ENCODE data around the gene CPOX. TPM values are rescaled to one million over a fixed set of nuclear protein-coding genes. Genes with fewer than 3 reads are reported as not detected.
"Not testable (repeated sequence)": the region's sequence is repeated elsewhere in the genome, so short reads cannot be mapped to it uniquely, and the experiment has no call there.

Gene CPOX
- 10 to 100 TPM; 36.5 to 36.7 TPM for total RNA-seq

DNA sequence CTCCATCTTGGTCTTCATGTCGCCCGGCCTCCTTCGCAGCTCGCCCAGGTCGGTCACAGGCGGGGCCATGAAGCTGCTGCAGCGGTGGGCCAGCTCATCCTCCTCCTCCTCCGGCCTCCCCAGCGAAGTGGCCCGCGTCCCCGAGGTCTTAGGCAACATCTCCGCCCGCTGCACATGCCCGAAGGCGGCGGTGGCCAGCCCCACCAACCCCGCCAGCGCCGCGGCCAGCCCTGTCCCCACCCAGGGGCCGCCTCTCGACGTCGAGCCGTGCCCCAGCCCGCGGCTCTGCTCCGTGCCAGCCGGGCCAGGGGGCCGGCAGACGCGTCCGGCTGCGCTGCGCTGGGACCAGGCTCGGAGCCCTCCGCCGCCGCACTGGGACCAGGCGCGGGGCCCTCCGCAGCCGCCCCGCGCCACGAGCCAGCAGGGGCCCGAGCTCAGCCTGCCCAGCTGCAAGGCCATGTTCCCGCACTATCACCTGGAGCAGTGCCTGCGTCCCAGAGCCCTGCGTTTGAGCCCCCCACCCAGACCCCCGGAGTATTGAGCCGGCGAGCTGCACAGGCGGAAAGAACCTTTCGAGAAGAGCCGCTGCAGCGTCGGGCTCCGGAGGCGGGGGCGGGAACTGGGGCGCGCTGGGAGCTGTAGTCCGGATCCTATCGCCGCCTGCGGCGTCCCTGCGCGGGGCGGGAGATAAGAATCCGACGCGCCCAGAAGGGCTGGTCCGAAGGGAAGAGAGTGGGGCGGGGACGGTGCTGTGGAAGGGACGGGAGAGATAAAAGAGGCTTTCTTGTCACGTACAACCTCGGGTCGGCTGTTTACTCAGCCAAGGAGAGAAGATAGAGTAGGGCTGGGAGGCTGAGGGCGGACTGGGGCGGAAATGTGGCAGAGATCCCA is at the start of gene CPOX:
Gene CPOX (minus strand): TSS at position 566 of the 891 bp plus-strand sequence. CDS start 107 bp downstream, at position 459.
- DNase-seq (peak; percentile 90 to 91), ATAC-seq (replicated peaks in 1 of 2) (peak; percentile 96 to 97)
- Mint-ChIP-seq H3K36me3 (ENCODE audit: insufficient read depth in 2 of 2) (peaks cover 7 to 9% of the 10 kb centered on the region in 2 donors), H3K4me1 (ENCODE audit: low read depth) (peaks cover 31% of the 10 kb centered on the region), H3K27me3 (ENCODE audit: low read depth) (no peaks in the 10 kb centered on the region), H3K9me3 (no peaks in the 10 kb centered on the region), H3K27ac (peak within 1 kb of the TSS; percentile 95), H3K4me3 (peak within 1 kb of the TSS; percentile 92 to 98)

DNA sequence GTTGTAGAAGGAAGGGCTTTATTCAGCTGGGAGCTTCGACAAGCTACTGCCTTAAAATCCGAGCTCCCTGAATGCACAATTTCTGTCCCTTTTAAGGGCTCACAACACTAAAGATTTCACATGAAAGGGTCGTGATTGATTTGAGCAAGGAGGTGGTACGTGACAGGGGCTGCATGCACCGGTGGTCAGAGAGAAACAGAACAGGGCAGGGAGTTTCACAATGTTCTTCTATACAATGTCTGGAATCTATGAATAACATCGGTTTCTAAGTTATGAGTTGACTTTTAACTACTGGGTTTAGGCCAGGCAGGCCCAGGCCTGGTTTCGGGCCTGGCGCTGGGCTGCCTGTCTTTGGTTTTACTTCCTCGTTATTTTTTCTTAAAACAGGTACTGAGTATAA is 49.4 kb upstream of the CPOX start:
- not testable (repeated sequence) for ATAC-seq (replicated peaks in 1 of 2); H3K36me3 Mint-ChIP-seq (ENCODE audit: insufficient read depth in 2 of 2); H3K9me3 Mint-ChIP-seq

DNA sequence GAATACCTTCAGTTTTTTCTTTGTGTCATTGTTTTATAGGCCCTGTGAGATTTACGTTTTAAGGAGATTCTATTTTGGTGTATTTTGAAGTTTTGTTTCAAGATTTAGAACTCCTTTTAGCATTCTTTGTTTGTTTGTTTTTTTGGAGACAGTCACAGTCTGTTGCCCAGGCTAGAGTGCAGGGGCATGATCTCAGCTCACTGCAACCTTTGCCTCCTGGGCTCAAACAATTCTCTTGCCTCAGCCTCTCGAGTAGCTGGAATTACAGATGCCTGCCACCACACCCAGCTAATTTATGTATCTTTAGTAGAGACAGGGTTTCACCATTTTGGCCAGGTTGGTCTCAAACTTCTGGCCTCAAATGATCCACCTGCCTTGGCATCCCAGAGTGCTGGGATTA is 48.3 kb upstream of the CPOX start:
- H3K27ac Mint-ChIP-seq; H3K9me3 Mint-ChIP-seq; H3K36me3 Mint-ChIP-seq (ENCODE audit: insufficient read depth in 2 of 2); ATAC-seq (replicated peaks in 1 of 2); H3K4me3 Mint-ChIP-seq; DNase-seq; H3K4me1 Mint-ChIP-seq (ENCODE audit: low read depth): not testable (repeated sequence)
- peaks cover 12% of the 10 kb centered on the region for H3K27me3 Mint-ChIP-seq (ENCODE audit: low read depth)

More for the DNA sequence above, 49.4 kb upstream of the CPOX start:
- H3K4me1 Mint-ChIP-seq (ENCODE audit: low read depth); DNase-seq; H3K4me3 Mint-ChIP-seq; H3K27ac Mint-ChIP-seq: not testable (repeated sequence)
- H3K27me3 Mint-ChIP-seq (ENCODE audit: low read depth): peaks cover 12% of the 10 kb centered on the region

DNA sequence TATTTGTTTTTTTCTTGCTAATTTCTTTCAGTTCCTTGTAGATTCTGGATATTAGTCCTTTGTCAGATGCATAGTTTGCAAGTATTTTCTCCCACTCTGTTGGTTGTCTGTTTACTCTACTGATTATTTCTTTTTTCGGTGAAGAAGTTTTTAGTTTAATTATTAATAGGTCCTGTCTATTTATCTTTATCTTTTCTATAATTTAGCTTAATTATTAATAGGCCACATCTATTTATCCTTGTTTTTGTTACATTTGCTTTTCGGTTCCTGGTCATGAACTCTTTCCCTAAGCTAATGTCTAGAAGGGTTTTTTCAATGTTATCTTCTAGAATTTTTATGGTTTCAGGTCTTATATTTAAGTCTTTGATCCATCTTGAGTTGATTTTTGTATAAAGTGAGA is 45.1 kb upstream of the CPOX start:
- H3K36me3 Mint-ChIP-seq (ENCODE audit: insufficient read depth in 2 of 2); H3K27me3 Mint-ChIP-seq (ENCODE audit: low read depth); H3K27ac Mint-ChIP-seq; DNase-seq; H3K9me3 Mint-ChIP-seq; H3K4me3 Mint-ChIP-seq; H3K4me1 Mint-ChIP-seq (ENCODE audit: low read depth); ATAC-seq (replicated peaks in 1 of 2): not testable (repeated sequence)

DNA sequence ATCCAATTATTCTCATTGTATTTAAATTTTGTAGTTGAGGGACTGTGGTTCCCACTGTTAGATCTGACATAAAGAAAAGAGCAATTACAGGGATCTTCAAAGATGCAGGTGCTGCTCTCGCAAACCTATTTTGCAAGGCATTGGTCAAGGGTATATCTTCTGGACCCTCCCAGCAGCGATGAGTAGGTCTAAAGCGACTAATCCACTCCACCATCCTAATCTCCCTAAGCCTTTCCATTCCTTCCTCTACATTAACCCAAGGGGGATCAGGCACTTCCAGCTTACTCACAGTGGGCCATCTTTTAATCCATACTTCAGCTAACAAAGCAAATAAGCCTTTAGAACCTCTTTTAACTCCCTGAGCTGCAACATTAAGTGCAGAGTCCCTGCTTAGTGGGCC is 37.0 kb upstream of the CPOX start:
- H3K9me3 Mint-ChIP-seq: no peaks in the 10 kb centered on the region
- H3K4me1 Mint-ChIP-seq (ENCODE audit: low read depth): no peaks in the 10 kb centered on the region
- ATAC-seq (replicated peaks in 1 of 2) (no peak), DNase-seq (no peak)
- H3K27me3 Mint-ChIP-seq (ENCODE audit: low read depth): no peaks in the 10 kb centered on the region
- H3K36me3 Mint-ChIP-seq (ENCODE audit: insufficient read depth in 2 of 2): no peaks in the 10 kb centered on the region
- H3K27ac Mint-ChIP-seq: no peak overlapping the region
- H3K4me3 Mint-ChIP-seq: no peak overlapping the region

DNA sequence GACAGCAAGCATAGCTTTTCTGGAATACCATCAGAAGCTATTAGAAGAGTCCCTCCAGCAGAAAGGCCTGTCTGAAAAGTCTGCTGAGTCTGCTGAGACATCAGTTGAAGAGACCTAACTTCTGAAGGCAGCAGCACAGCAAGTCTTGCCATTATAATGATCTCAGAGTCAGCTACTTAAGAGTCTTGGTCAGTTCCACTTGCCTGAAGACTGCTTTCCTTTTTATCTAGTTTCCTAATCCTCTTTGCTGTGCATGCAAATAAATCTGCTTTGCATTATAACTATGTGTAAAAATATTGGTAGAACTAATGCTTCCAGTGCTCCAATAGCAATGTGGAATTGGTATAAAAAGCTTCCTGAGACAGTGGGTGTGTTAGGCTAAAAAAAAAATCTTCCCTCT is 34.9 kb upstream of the CPOX start:
- Mint-ChIP-seq H3K36me3 (ENCODE audit: insufficient read depth in 2 of 2) (no peaks in the 10 kb centered on the region), H3K27me3 (ENCODE audit: low read depth) (no peaks in the 10 kb centered on the region), H3K4me3 (no peak overlapping the region), H3K4me1 (ENCODE audit: low read depth) (no peaks in the 10 kb centered on the region), H3K27ac (no peak overlapping the region), H3K9me3 (no peaks in the 10 kb centered on the region)
- DNase-seq (no peak), ATAC-seq (replicated peaks in 1 of 2) (no peak)

DNA sequence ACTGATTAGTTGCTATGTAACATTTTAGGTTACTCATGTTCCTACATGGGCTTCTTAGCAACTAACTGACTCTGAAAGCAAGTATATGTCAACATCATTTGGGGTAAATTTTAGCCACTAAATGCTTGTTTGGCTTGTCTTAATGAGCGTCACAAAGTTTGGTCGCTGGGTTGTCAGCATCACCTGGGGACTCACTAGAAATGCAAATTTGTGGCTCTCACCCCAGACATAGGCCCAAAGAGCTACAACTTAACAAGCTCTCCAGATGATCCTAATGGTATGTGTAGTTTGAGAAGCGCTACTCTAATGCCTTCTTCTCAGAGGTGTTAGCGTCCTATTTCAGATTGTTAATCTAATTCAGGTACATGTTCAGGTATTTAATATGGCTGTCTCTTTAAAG is 32.7 kb upstream of the CPOX start:
- H3K4me3 Mint-ChIP-seq: no peak overlapping the region
- ATAC-seq (replicated peaks in 1 of 2) (no peak), DNase-seq (no peak)
- H3K36me3 Mint-ChIP-seq (ENCODE audit: insufficient read depth in 2 of 2): no peaks in the 10 kb centered on the region
- no peaks in the 10 kb centered on the region for H3K4me1 Mint-ChIP-seq (ENCODE audit: low read depth)
- no peak overlapping the region for H3K27ac Mint-ChIP-seq
- no peaks in the 10 kb centered on the region for H3K27me3 Mint-ChIP-seq (ENCODE audit: low read depth)
- H3K9me3 Mint-ChIP-seq: no peaks in the 10 kb centered on the region

DNA sequence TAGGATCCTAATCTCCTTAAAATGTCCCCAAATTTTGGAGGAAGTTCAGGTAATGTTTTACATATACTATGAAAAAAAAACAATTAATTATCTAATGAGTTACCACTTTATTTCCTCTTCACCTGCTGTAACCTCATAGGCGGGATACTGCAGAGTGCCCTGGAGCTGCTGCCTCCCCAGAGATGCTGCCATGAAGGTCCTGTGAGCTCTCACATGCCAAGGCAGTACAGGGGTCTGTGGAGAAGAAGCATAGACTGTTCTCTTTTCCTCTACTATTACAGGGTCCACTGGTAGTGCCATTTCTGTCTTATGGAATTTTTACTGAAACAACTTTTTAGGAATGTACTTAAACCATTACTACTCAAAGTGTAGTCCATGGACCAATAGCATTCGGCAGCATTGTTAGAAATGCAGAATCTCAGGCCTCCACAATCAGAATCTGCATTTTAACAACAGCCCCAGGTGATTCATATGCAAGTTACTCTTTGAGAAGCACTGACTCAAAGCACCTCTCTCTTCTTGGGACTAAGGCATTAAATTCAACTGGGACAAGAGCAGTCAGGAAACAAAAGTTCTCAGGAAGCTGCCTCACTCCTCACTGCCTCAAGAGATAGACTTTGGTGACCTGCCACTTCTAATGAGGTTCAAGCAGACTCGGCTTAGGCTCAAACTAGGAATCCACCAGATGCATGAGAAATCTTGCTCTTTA is 30.3 kb upstream of the CPOX start:
- Mint-ChIP-seq H3K4me1 (ENCODE audit: low read depth) (no peaks in the 10 kb centered on the region), H3K27me3 (ENCODE audit: low read depth) (no peaks in the 10 kb centered on the region), H3K36me3 (ENCODE audit: insufficient read depth in 2 of 2) (no peaks in the 10 kb centered on the region), H3K27ac (no peak overlapping the region), H3K4me3 (no peak overlapping the region), H3K9me3 (no peaks in the 10 kb centered on the region)
- DNase-seq (no peak), ATAC-seq (replicated peaks in 1 of 2) (no peak)

DNA sequence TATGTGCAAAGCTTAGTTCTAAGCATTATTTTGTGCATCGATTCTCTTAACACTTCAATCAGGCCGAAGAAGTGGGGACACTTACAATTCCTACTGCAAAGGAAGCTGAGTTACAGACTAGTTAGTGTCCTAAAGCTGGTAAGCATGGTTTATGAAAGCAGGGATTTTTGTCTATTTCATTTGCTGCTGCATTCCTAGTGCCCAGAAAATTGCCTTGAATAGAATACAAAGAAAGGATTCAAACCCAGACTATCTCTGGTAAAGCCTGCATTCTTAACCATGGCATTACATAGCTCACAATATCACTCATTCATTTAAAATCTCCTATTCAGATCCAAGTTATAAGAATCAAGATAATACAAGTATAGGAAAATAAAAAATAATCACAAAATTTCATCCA is 24.4 kb upstream of the CPOX start:
- H3K4me3 Mint-ChIP-seq: no peak overlapping the region
- ATAC-seq (replicated peaks in 1 of 2): no peak
- H3K9me3 Mint-ChIP-seq: no peaks in the 10 kb centered on the region
- no peaks in the 10 kb centered on the region for H3K27me3 Mint-ChIP-seq (ENCODE audit: low read depth)
- no peak for DNase-seq
- no peaks in the 10 kb centered on the region for H3K36me3 Mint-ChIP-seq (ENCODE audit: insufficient read depth in 2 of 2)
- no peak overlapping the region for H3K27ac Mint-ChIP-seq
- H3K4me1 Mint-ChIP-seq (ENCODE audit: low read depth): no peaks in the 10 kb centered on the region

DNA sequence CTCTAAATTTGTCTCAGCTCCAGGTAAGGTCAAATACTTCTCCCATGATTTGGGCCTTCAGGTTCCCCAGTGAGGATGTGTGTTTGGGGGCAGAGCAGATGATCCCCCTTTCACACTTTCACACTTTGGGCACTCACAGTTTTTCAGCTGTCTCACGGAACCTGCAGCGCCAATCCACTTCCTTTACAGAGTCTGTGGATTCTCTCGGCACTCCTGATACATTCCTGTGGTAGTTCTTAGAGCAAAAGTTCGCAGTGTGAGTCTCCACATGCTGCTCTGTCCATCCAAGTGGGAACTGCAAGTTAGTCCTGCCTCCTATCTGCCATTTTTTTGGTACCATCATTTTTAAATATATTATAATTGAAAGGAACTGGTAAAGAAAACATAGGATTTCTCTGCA is 20.2 kb upstream of the CPOX start:
- H3K4me3 Mint-ChIP-seq: no peak overlapping the region
- H3K4me1 Mint-ChIP-seq (ENCODE audit: low read depth): no peaks in the 10 kb centered on the region
- DNase-seq (no peak), ATAC-seq (replicated peaks in 1 of 2) (no peak)
- no peaks in the 10 kb centered on the region for H3K27me3 Mint-ChIP-seq (ENCODE audit: low read depth)
- H3K9me3 Mint-ChIP-seq: peaks cover 0 to 1% of the 10 kb centered on the region in 2 donors
- peaks cover 1 to 4% of the 10 kb centered on the region in 2 donors for H3K36me3 Mint-ChIP-seq (ENCODE audit: insufficient read depth in 2 of 2)
- no peak overlapping the region for H3K27ac Mint-ChIP-seq

DNA sequence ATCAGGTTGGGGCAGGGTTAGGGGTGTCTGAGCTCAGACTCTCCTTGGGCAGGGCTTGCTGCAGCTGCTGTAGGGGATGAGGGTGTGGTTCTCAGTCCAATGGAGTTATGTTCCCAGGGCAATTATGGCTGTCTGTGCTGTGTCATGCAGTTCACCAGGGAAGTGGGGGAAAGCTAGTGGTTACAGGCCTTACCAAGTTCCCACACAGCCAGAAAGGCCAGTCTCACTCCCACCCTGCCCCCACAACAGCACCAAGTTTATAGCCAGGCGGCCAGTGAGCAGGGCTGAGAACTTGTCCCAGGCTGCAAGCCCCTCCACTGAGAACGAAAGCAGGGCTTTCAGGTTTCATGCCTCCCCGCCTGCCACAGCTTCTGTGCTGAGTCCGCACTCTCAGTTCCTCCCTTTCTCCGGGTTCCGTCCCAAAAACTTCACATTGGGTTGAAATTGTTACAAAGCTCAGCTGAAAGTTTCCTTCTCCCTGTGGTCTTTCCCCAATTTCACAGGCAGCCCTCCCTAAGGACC is 19.6 kb upstream of the CPOX start:
- peaks cover 1 to 4% of the 10 kb centered on the region in 2 donors for H3K36me3 Mint-ChIP-seq (ENCODE audit: insufficient read depth in 2 of 2)
- H3K9me3 Mint-ChIP-seq: peaks cover 0 to 1% of the 10 kb centered on the region in 2 donors
- H3K4me3 Mint-ChIP-seq: no peak overlapping the region
- H3K27me3 Mint-ChIP-seq (ENCODE audit: low read depth): no peaks in the 10 kb centered on the region
- H3K4me1 Mint-ChIP-seq (ENCODE audit: low read depth): no peaks in the 10 kb centered on the region
- no peak for ATAC-seq (replicated peaks in 1 of 2)
- DNase-seq: no peak
- H3K27ac Mint-ChIP-seq: no peak overlapping the region

DNA sequence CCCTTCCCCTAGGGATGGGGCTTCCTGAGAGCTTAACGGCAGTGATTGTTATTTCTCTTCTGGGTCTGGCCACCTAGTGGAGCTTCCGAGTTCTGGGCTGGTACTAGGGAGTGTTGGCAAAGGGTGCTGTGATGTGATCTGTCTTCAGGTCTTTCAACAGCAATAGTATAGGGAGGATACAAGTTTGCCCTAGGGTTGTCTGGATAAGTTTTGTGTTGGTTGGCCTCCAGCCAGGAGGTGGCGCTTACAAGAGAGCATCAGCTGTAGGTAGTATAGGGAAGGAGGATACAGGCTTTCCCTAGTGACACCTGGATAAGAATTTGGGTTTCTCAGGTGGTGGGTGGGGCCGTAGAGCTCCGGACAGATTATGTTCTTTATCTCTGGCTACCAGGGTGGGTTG is 19.2 kb upstream of the CPOX start:
- Mint-ChIP-seq H3K4me1 (ENCODE audit: low read depth) (no peaks in the 10 kb centered on the region), H3K9me3 (peaks cover 0 to 1% of the 10 kb centered on the region in 2 donors), H3K4me3 (no peak overlapping the region), H3K36me3 (ENCODE audit: insufficient read depth in 2 of 2) (peaks cover 1 to 4% of the 10 kb centered on the region in 2 donors), H3K27me3 (ENCODE audit: low read depth) (no peaks in the 10 kb centered on the region), H3K27ac (no peak overlapping the region)
- no peak for ATAC-seq (replicated peaks in 1 of 2)
- DNase-seq: peak in 1 of 2 donors; percentile 5

DNA sequence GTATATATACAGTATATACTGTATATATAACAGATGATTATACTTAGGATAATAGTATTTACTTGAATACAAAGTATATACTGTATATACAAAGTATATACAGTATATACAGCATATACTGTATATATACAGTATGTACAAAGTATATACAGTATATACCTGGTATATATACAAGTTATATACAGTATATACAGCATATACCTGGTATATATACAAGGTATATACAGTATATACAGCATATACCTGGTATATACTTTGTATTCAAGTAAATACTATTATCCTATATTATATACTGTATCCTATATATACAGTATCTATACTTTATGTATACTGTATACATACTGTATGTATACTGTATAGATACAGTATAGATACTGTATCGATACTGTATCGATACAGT is 14.6 kb upstream of the CPOX start:
- no peak for ATAC-seq (replicated peaks in 1 of 2)
- H3K27me3 Mint-ChIP-seq (ENCODE audit: low read depth): peaks cover 6% of the 10 kb centered on the region

More for the DNA sequence above, 14.6 kb upstream of the CPOX start:
- H3K4me3 Mint-ChIP-seq: no peak overlapping the region
- no peak overlapping the region for H3K27ac Mint-ChIP-seq
- peaks cover 1 to 4% of the 10 kb centered on the region in 2 donors for H3K36me3 Mint-ChIP-seq (ENCODE audit: insufficient read depth in 2 of 2)
- peaks cover 0 to 1% of the 10 kb centered on the region in 2 donors for H3K9me3 Mint-ChIP-seq
- no peak for DNase-seq
- no peaks in the 10 kb centered on the region for H3K4me1 Mint-ChIP-seq (ENCODE audit: low read depth)

All from activated T-cell treated with anti-CD3 and anti-CD28 coated beads, Interleukin-2, amount 50 U/mL, for 72 hours (primary cell).